ENCODE measurements around the gene CTNND2.
"Not testable (repeated sequence)": the region's sequence is repeated elsewhere in the genome, so short reads cannot be mapped to it uniquely, and the experiment has no call there.

The CTNND2 gene

GRCh38 chr5:11334404-11334803, 569.8 kb downstream of the CTNND2 start:
- in situ Hi-C loops (cut with MboI; ENCODE audit: low sequenced_read_pairs) = no loop called here

GRCh38 chr5:11329679-11330078, 574.6 kb downstream of the CTNND2 start:
- in situ Hi-C loops (cut with MboI; ENCODE audit: low sequenced_read_pairs) = no loop called here

GRCh38 chr5:11324521-11325289, 579.5 kb downstream of the CTNND2 start:
- in situ Hi-C loops (cut with MboI; ENCODE audit: low sequenced_read_pairs) = no loop called here

- in situ Hi-C loops (cut with MboI; ENCODE audit: low sequenced_read_pairs) = no loop called here
These were observed 580.5 kb downstream of the CTNND2 start for GRCh38 chr5:11323761-11324160.

GRCh38 chr5:11322133-11322532, 582.1 kb downstream of the CTNND2 start:
- in situ Hi-C loops (cut with MboI; ENCODE audit: low sequenced_read_pairs) = no loop called here

GRCh38 chr5:11319836-11320580, 584.2 kb downstream of the CTNND2 start:
- in situ Hi-C loops (cut with MboI; ENCODE audit: low sequenced_read_pairs) = no loop called here

- in situ Hi-C loops (cut with MboI; ENCODE audit: low sequenced_read_pairs) = not testable (repeated sequence)
These were observed 590.6 kb downstream of the CTNND2 start for GRCh38 chr5:11313694-11314093.

- in situ Hi-C loops (cut with MboI; ENCODE audit: low sequenced_read_pairs) = no loop called here
These were observed 592.5 kb downstream of the CTNND2 start for GRCh38 chr5:11311731-11312130.

- in situ Hi-C loops (cut with MboI; ENCODE audit: low sequenced_read_pairs) = no loop called here
These were observed 593.0 kb downstream of the CTNND2 start for GRCh38 chr5:11311272-11311671.

GRCh38 chr5:11310158-11310557, 594.1 kb downstream of the CTNND2 start:
- in situ Hi-C loops (cut with MboI; ENCODE audit: low sequenced_read_pairs) = no loop called here

- in situ Hi-C loops (cut with MboI; ENCODE audit: low sequenced_read_pairs) = no loop called here
These were observed 597.9 kb downstream of the CTNND2 start for GRCh38 chr5:11306365-11306764.

- in situ Hi-C loops (cut with MboI; ENCODE audit: low sequenced_read_pairs) = no loop called here
These were observed 599.0 kb downstream of the CTNND2 start for GRCh38 chr5:11305245-11305644.

- in situ Hi-C loops (cut with MboI; ENCODE audit: low sequenced_read_pairs) = no loop called here
These were observed 599.6 kb downstream of the CTNND2 start for GRCh38 chr5:11304641-11305040.

- in situ Hi-C loops (cut with MboI; ENCODE audit: low sequenced_read_pairs) = no loop called here
These were observed 601.6 kb downstream of the CTNND2 start for GRCh38 chr5:11302663-11303062.

GRCh38 chr5:11301171-11301570, 603.1 kb downstream of the CTNND2 start:
- in situ Hi-C loops (cut with MboI; ENCODE audit: low sequenced_read_pairs) = no loop called here

GRCh38 chr5:11300736-11301135, 603.5 kb downstream of the CTNND2 start:
- in situ Hi-C loops (cut with MboI; ENCODE audit: low sequenced_read_pairs) = no loop called here

- in situ Hi-C loops (cut with MboI; ENCODE audit: low sequenced_read_pairs) = no loop called here
These were observed 605.4 kb downstream of the CTNND2 start for GRCh38 chr5:11298877-11299276.

- in situ Hi-C loops (cut with MboI; ENCODE audit: low sequenced_read_pairs) = no loop called here
These were observed 610.7 kb downstream of the CTNND2 start for GRCh38 chr5:11293523-11293922.

GRCh38 chr5:11292648-11293356, 611.4 kb downstream of the CTNND2 start:
- in situ Hi-C loops (cut with MboI; ENCODE audit: low sequenced_read_pairs) = no loop called here

- in situ Hi-C loops (cut with MboI; ENCODE audit: low sequenced_read_pairs) = no loop called here
These were observed 614.5 kb downstream of the CTNND2 start for GRCh38 chr5:11289733-11290132.

- in situ Hi-C loops (cut with MboI; ENCODE audit: low sequenced_read_pairs) = no loop called here
These were observed 615.0 kb downstream of the CTNND2 start for GRCh38 chr5:11289208-11289607.

GRCh38 chr5:11281842-11282241, 622.4 kb downstream of the CTNND2 start:
- in situ Hi-C loops (cut with MboI; ENCODE audit: low sequenced_read_pairs) = no loop called here

All from HL-60/S4 treated with retinoic acid at 250 ng/mL for 4 days and 3 days (cell line).